SK-MEL-5 (cell line): Measurements from ENCODE around the gene CORO1C. TPM values are rescaled to one million over a fixed set of nuclear protein-coding genes. Genes with fewer than 3 reads are reported as not detected.

Source experiments
- DNase-seq: peaks from one replicate; pipeline ENCODE4 v3.0.0-alpha.2; 2016; ENCODE audit warnings: low read depth, low spot score
- in situ Hi-C: cut with HindIII; loops from 2 replicates; pipeline ENCODE4 v1.10.0; 2016; ENCODE audit warnings: low sequenced_read_pairs, high pct_unique_total_duplicates, low pct_unique_long_range_greater_than_20kb
- total RNA-seq: library from RNA; depleted of rRNA; stranded (reverse); fragments of >200 nt; shearing (Covaris generic); gene quantifications from 2 replicates; pipeline ENCODE4 v1.2.3, GENCODE V29; 2014

Gene CORO1C
- total RNA-seq, 1 experiment from 2014 or later, result 156 TPM

DNA sequence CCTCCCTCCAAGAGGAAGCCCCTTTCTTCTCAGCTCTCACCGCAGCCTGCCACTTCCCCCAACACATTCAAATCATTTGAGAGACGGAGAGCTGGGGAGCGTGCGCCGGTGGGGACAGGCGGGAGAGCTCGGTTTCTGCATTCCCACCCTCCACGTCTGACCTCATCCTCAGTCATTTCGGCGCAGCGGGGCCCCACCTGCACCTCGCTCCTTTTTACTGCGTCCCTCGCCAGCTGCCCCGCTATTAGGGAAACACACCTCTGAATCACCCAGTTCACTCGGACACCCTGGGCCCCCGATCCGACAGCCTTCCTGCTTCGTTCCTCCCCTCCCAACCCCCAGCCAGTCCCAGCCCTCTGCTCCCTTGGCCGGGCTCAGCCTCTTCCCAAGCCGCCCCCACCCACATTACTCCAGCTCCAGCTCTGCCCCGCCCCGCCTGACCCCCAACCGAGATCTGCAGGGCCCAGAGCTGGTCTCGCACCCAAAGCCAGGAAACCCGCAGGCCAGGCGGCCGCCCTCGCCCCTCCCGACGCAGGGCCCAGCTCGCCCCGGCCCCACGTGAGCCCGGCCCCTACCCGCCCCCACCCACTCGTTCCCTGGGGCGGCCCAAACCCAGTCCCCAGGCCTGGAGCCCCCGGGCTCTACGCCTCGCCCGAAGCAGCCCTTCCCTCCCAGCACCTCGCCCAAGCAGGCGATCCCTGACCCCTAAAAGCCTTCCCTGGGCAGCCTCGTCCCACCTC lies 783 bp downstream of the CORO1C start:
- DNase-seq, result peak; percentile 63
- in situ Hi-C loops, result no loop called here

DNA sequence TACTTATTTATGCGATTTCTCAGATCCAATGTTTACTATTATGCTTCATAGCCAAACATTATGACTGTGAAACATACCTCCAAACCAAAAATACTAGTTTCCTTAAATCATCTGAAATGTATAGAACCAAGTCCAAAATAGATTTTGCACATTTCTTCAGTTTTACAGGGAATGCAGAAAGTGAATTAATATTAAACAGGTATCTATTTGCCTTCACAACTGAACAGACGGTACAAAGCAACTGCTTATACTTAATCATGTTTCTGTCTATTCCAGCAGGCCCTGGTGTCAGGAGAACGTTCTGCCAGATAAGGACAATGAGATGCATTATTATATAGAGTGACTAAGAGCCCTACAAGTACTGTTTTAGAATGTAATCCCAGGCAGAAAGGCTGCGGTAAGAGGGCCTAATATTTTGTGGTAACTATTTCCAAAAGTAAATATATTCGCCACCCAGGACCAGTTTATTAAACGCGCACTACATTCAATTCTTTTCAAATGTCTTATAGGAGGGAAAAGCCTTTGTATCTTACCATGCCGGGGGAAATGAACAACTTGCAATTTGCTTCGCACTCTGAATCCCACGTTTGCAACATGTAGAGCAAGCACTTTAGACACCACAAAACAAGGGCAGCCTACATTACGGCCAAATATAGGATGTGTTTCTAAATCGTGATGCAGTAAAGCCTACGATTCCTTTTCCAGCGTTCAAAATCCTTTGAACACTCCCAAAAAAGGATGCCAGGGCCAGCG lies 1.5 kb downstream of the CORO1C start:
- peak; percentile 83 for DNase-seq
- in situ Hi-C loops, result no loop called here

DNA sequence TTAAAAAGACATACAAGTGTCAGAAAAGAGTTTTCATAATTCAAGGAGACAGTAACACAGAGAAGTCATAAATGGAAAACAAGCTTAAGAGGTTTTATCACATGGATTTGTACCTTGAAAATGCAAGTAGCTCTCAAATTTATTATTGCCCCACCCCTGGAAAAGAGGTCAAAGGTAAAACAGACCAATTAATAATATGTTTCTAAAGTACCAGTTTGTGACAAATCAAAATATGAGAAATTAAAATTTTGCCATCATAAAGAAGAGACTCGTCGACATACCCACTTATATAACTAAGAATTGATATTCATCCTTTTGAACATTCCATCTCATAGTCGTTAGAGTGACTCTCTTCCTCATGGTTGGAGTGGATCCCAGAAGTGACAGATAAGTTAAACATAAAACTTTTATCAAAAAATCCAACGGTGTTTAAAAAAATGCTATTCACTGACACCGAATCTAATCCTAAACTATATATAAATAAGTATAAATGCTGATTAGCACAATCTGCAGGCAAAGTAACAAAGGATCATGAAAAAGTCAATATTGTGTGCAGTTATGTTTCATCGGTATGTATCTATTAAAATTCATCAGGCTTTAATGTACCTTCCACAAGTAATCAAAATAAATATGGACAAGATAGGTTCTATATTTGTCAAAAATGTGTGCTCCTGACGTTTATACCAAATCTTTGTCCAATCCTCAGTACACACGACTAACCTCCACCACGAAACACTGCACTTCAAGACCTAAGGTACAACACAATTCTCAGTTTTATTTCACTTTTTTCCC lies 2.3 kb downstream of the CORO1C start:
- in situ Hi-C loops, result no loop called here
- no peak for DNase-seq

DNA sequence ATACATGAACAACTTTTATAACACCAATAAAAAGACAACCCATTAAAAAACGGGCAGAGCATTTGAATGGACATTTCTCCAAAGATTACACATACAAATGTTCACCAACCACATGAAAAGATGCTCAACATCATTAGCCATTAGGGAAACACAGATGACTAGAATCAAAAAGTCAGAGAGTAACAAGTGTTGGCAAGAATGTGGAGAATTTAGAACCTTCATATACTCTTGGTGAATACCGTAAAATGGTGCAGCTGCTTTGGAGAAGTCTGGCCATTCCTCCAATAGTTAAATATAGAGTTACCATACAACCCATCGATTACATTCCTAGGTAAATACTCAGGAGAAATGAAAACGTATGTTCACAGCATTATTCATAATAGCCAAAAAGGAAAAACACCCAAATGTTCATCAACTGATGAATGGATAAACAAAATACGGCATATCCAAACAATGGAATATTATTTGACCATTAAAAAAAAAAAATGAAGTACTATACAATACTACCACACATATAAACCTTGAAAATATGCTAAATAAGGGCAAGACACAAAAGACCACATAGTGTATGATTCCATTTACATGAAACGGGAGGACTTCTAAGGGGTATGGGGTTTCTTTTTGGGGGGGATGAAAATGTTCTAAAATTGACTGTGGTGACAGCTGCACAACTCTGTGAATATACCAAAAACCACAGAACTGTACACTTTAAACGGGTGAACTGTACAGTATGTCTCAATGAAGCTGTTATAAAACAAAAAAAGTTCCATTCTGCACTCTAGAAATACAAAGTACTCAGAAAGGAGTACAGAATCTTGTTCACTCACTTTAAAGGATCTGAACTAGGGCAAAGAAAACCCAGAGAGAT lies 3.2 kb downstream of the CORO1C start:
- DNase-seq, result no peak
- in situ Hi-C loops, result no loop called here

DNA sequence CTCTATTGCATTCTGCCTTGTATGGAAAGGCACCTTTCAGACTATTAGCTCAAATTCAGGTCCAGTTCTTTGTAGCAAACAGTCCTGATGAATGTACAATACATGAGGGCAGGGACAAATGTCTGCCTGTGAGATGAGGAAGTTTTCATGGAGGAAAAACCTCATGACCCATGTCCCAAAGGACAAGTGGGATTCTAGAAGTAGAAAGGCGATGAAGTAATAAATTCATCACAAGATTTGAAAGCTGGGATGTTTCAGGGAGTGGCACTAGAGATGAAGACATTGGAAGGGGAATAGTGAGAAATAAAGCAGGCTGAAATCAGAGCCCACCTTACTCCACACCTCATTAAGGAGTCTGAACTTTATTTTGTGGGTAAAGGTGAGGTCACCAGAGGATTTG lies 4.2 kb downstream of the CORO1C start:
- in situ Hi-C loops, result no loop called here
- peak; percentile 85 for DNase-seq

DNA sequence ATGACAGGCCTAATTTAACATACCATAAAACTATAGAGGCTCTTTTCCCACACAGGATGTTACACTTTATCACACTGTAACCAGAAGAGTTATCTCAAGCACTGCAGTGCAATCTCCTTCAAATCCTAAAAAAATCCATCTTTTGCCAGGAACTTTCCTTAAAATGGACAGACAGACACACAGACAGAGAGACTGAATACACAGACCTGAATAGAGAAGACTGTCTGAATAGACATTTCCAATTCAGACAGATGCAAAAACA lies 6.5 kb downstream of the CORO1C start:
- DNase-seq, result no peak
- in situ Hi-C loops, result no loop called here

DNA sequence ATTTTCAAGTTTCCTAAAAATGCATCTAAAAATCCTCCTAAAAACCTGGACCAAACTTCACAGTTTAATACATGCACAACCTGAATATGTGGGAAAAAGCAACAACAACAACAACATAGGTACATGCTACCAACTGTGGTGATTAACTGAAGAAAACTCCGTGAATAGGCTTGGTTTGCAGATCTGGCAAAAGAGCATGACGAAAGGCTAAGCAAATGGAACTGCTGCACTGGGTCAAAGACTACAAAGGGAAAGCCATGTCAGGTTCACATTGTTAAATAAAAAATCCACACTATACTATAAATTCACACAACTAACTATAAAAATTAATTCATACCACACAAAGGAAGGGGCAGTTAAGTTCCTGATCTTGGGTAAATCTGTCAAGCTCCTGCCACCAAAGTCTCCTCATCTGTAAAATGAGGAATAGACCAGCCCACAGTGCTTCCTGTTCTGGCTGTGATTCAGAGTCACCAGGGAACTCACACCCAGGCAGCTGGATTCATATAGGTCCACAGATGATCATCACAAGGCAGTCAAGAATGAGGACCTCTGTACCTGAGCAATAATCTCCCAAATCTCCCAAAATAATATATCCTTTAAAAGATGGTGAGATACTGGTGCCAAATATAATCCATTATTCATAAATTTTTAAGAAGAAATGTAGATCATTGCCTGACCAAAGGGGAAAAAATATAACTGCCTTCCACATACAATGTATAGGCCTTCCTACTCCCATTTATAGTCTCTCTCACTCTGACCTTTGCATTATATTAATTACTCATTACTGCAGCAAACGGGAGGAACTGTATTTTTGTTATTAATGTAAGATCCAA lies 7.0 kb downstream of the CORO1C start:
- in situ Hi-C loops, result no loop called here
- peak; percentile 87 for DNase-seq

DNA sequence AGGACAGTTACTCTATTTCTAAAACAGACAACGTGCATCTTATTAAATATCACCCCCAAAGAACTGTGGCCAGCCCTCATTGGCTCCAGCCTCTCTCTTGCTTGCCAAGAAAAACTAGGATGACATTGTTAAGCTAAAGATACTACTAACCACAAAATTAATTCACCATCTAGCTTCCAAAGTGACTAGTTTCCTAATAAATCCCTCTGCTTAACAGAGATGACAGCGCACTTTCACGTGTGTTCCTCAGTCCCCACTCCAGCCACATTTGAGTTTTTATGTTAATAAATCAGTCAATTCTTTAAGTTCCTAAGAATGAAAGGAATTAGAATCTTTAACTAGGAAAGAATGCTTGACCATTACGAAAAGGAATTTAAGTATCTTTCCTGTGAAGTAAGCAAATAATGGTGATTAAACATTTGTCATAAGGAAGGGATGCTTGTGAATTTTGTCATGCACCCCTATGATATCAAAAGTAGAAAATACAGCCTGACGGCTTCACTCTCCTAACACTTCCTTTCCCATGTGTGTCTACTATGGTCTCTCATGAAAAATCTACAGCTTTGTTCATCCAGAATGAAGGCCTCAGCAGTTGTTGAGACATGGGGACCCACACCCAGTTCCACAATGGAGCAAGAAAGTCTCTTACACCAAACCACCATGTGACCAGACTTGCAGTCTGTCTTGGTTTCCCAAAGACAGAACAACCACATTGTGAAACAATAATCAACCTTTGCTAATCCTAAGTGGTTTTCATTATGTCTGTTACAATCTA lies 8.1 kb downstream of the CORO1C start:
- DNase-seq, result no peak
- in situ Hi-C loops, result no loop called here

DNA sequence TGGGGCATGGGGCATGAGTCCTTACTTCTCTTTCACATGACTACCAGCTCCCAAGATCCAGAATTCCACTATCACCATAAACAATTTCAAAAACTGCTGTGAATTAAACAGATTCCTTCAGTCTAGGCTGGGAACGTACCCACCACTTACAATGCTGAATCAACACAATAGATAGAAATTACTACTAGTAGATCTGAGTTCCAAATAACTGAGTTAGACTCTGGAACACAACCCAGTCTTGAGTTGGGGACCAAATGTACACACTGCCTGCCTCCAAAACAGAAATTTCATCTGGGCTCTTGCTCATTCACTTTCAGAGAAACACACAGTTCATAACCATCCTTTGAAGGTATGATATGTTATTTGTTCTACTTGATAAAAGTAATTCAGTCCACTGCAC lies 8.9 kb downstream of the CORO1C start:
- in situ Hi-C loops, result no loop called here
- DNase-seq, result no peak

DNA sequence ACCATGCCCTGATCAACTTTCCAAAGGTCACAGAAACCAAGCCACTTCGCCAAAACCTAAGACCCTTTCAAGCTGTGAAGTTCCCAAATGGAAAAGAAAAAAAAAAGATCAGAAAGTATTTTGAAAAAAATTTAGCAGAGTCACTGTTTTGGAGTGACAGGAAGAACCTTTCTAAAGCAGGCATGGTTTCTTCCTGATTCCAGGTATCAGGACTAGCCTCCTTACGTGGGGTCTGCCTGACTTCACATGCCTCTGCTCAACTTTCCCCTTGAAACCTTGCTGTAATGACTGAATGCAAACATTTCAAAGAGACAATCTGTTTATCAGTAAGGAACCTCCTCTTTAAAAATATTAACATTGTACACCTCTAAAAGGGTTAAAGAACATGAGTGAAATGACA lies 9.5 kb downstream of the CORO1C start:
- in situ Hi-C loops, result no loop called here
- DNase-seq, result no peak

DNA sequence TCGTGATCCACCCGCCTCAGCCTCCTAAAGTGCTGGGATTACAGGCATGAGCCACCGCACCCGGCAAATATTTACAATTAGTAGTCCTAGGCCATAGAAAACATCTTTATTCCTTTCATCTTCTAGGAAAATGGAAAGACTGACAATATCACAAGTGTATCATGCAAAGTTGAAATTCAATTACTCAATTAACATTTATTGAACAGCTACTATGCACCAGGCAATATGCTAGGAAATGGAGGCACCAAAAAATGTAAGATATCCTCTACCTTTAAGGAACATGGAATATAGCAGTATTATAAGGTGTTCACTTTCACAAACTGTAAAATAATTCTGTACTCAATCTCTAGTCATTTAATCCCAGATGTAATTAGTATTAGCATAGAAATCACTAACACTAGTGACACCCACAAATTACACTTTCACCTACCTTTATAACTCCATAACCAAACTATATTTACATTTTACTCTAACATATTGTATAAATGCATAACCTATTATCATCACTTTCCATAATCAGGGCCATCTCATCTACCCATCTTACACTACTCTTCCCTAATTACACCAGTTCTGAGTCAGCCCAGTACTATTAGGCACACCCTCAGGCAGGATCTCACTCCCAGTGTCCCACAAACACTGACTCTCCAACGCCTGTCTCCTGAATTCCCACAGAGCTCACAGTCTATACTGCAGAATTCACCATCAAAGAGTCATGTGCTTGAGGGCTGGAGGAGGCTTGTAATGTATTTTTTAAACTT lies 10.4 kb downstream of the CORO1C start:
- in situ Hi-C loops, result no loop called here
- DNase-seq, result peak; percentile 50

DNA sequence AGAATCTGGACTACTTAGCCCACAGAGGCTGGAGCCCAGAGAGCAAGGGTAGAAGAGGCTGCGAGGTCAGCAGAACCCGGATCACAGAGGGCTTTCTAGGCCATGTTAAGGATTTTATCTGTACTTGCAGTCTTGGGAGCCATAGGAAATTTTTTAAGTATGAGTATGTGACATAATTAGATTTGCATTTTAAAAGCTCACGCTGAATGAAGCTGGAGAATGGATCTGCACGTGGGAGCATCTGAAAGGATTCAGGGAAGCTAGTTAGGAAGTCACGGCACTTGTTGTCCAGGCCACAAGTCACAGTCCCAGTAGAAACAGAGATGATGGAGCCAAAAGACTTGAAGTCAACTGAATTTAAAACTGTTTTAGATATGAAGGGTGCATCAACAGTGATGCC lies 14.1 kb downstream of the CORO1C start:
- in situ Hi-C loops, result no loop called here
- no peak for DNase-seq

DNA sequence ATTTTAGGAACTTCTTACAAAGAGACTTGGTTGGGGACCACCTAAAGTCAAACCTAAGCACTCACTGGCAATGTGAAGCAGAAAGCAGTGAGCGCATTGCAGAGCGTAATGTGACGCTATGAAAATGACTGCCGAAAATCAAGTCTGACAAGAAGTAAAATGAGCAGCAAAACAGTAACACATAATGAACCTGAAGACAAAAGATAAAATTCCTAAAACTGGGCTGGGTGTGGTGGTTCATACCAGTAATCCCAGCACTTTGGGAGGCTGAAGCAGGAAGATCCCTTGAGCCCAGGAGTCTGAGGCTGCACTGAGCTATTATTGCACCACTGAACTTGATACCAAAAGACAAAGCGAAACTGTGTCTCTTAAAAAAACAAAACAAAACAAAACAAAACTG lies 16.5 kb downstream of the CORO1C start:
- in situ Hi-C loops, result no loop called here
- DNase-seq, result no peak

DNA sequence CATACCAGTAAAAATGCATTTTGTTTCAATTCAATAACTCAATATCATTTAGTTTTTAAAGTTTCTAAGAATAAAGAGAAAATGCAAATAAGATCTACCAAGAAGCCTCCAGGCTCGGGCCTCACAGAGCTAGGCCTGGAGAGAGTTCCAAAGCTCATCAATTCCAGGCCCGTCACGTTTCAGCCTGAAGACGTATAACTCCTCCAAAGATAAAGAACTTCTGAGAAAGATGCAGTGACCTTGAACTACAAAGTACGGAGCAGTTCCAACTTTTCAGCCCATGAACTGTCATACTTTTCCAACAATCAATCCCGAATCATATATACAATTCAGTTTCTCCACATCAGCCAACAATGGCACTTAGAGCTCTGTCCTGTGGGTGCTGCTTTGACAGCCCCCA lies 17.8 kb downstream of the CORO1C start:
- no peak for DNase-seq
- in situ Hi-C loops, result no loop called here

DNA sequence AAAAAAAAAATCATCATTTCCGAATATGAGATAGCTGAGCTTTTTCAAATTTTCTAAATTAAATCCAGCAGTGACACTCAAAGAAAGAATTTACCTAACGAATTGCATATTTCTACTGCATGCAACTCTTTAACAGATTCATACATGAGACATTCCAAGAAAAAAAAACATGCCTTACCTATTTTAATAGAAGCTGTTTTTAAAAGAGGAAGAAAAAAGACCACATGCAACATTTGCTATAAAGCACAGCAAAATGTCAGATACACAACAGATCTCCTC lies 18.5 kb downstream of the CORO1C start:
- in situ Hi-C loops, result no loop called here
- no peak for DNase-seq
